Uterus (tissue), 2 donors: ENCODE data around the gene LRP1B.

Experiments
- POLR2A ChIP-seq, 2 donors: fragments of 450-650 bp; IDR thresholded peaks; one replicate each; pipeline ENCODE4 v1.6.1; 2016; ENCODE audit warnings: antibody characterized with exemption in 2 of 2, mild to moderate bottlenecking in 1 of 2, moderate library complexity in 1 of 2
- TF ChIP-seq, protein P1 (sequence below), 4 experiments: fragments of 200-600 bp in 2 of 4; fragments of 450-650 bp in 2 of 4; sonication (generic) in 2 of 4; IDR thresholded peaks; one replicate each; pipeline ENCODE4 v1.5.1; 2016 to 2019; ENCODE audit warnings: antibody characterized with exemption in 4 of 4, mild to moderate bottlenecking in 2 of 4, moderate library complexity in 1 of 4

DNA sequence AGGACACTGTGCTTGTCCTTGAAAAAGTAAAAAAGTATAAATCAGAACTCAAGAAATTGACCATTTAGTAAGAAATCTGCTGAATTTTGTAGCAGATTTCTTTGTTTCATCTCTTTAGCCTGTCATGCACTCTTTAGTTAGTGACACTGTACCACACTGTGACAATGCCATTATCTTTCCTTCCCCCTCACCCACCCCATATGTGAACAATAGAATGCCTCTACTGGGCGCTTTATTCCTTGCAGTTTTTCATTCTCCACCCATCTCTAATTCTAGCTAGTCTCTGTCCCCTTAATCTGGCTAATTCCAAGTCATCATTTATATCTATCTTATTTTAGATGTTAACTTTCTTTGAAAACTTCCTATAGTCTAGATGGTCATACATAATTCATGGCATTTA lies 241.0 kb downstream of the LRP1B start:
- TF ChIP-seq POLR2A (IDR thresholded peaks at IDR 0.05), result no peak
- TF ChIP-seq, protein P1, sequence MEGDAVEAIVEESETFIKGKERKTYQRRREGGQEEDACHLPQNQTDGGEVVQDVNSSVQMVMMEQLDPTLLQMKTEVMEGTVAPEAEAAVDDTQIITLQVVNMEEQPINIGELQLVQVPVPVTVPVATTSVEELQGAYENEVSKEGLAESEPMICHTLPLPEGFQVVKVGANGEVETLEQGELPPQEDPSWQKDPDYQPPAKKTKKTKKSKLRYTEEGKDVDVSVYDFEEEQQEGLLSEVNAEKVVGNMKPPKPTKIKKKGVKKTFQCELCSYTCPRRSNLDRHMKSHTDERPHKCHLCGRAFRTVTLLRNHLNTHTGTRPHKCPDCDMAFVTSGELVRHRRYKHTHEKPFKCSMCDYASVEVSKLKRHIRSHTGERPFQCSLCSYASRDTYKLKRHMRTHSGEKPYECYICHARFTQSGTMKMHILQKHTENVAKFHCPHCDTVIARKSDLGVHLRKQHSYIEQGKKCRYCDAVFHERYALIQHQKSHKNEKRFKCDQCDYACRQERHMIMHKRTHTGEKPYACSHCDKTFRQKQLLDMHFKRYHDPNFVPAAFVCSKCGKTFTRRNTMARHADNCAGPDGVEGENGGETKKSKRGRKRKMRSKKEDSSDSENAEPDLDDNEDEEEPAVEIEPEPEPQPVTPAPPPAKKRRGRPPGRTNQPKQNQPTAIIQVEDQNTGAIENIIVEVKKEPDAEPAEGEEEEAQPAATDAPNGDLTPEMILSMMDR (IDR thresholded peaks at IDR 0.05), result no peak
